K562 (cell line): ENCODE measurements around the gene ODF2.

Source experiments
- C11orf30 ChIP-seq: fragments of 450-650 bp; IDR thresholded peaks from 2 replicates; pipeline ENCODE4 v1.6.1; 2016; ENCODE audit warnings: low read depth, mild to moderate bottlenecking
- POLR2AphosphoS5 ChIP-seq: IDR thresholded peaks from 2 replicates; pipeline ENCODE4 v1.6.1; 2011; ENCODE audit warnings: mild to moderate bottlenecking, low read depth, low read length, moderate library complexity; ENCODE audit not compliant: control insufficient read depth, insufficient read depth
- TOE1 ChIP-seq, 2 experiments: fragments of 450-650 bp in 1 of 2; sonication (generic) in 1 of 2; formaldehyde crosslinking in 1 of 2; IDR thresholded peaks; 2 replicates each; pipeline versions ENCODE4 v1.7.1 to v1.8.0; 2016 to 2022; ENCODE audit warnings: borderline replicate concordance in 2 of 2, mild to moderate bottlenecking in 2 of 2, antibody characterized with exemption in 1 of 2, inconsistent platforms in 1 of 2, low read depth in 1 of 2, missing genetic modification reagents in 1 of 2, moderate library complexity in 1 of 2

DNA sequence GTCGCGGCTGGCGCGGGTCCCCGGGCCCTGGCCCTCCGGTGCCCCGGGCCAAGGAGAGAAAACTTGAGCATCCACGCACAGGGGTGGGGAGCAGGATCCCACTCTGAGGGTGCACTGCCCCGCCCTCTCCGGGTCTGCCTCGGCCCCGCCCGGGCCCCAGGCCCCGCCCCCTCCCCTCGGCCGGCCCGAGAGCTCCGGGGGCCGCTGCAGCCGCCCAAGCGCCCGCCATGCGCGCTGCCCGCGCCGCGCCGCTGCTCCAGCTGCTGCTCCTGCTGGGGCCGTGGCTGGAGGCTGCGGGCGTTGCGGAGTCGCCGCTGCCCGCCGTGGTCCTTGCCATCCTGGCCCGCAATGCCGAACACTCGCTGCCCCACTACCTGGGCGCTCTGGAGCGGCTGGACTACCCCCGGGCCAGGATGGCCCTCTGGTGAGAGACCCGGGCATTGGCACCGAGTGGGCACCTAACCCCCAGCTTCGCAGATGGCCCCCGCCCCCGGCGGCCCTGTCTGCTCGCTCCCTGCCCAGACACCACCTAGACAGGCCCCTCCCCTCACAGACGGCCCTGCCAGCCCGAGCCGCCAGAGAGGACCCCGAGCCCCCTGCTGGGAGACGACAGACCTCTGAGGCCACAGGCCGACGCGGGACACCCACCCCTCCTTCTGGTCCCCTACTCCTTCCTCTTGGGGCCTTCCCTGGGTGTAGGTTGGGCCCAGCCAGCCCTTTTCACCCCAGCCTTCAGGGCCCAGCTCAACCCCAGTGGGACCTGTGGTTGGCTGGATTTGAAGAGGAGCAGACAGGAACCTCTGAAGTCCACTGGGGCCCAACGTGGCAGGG, 34.9 kb upstream of the ODF2 start, which contains the start of gene CERCAM:
- TF ChIP-seq C11orf30 (no peak), POLR2AphosphoS5 (no peak), TOE1 (IDR thresholded peaks at IDR 0.05; ENCODE audit: borderline replicate concordance) (no peak), TOE1 (CRISPR knock-in tag; IDR thresholded peaks at IDR 0.05; ENCODE audit: borderline replicate concordance, low read depth) (no peak)
